Measurements from ENCODE around the gene CHST15.

GRCh38 chr10:124008681-124009080, 84.7 kb downstream of the CHST15 start:
- TF ChIP-seq CTCF (IDR thresholded peaks at IDR 0.05), result no peak
- no peak for TF ChIP-seq POLR2A (IDR thresholded peaks at IDR 0.05)
- TF ChIP-seq EP300 (IDR thresholded peaks at IDR 0.05), result no peak

Measured in ovary (tissue), 3 donors.